ENCODE measurements around the gene SLF2.
A peak's percentile ranks its signal among the peaks of the same experiment; 100 is the strongest.

SLF2 gene

GRCh38 chr10:100983868-100984671 is 71.3 kb downstream of the SLF2 start:
- H3K79me2 ChIP-seq (ENCODE audit: insufficient read depth, low read length): peaks cover 15% of the 10 kb centered on the region
- no peaks in the 10 kb centered on the region for H3K9me3 ChIP-seq (ENCODE audit: low read length)
- no peak overlapping the region for H2AFZ ChIP-seq (ENCODE audit: low read length)
- no peak for TF ChIP-seq EZH2 (IDR thresholded peaks at IDR 0.05; ENCODE audit: borderline replicate concordance, low read length)
- TF ChIP-seq CTCF (IDR thresholded peaks at IDR 0.05; ENCODE audit: low read length): no peak
- no peaks in the 10 kb centered on the region for H3K27me3 ChIP-seq (ENCODE audit: insufficient read depth, low read length)
- no peak overlapping the region for H3K27ac ChIP-seq (ENCODE audit: low read depth, low read length, poor library complexity, severe bottlenecking)
- no peak overlapping the region for H3K4me3 ChIP-seq (ENCODE audit: low read depth, low read length, poor library complexity, severe bottlenecking)
- no peaks in the 10 kb centered on the region for H3K9me2 ChIP-seq (ENCODE audit: low read depth, low read length)
- no peak overlapping the region for H3K4me2 ChIP-seq (ENCODE audit: low read length)
- H3F3A ChIP-seq (ENCODE audit: insufficient read depth, low read length): no peaks in the 10 kb centered on the region
- peaks cover 16% of the 10 kb centered on the region for H3K4me1 ChIP-seq (ENCODE audit: insufficient read depth, low read length, severe bottlenecking)
- no peaks in the 10 kb centered on the region for H4K20me1 ChIP-seq (ENCODE audit: insufficient read depth, low read length)
- H3K9ac ChIP-seq (ENCODE audit: low read length): no peak overlapping the region
- peaks cover 5% of the 10 kb centered on the region; the same call in 1 of the 2 replicates for H3K36me3 ChIP-seq (ENCODE audit: insufficient read depth, low read length)

- H3K9ac ChIP-seq (ENCODE audit: low read length): no peak overlapping the region
- H2AFZ ChIP-seq (ENCODE audit: low read length): no peak overlapping the region
- H3K4me2 ChIP-seq (ENCODE audit: low read length): no peak overlapping the region
- peaks cover 16% of the 10 kb centered on the region for H3K4me1 ChIP-seq (ENCODE audit: insufficient read depth, low read length, severe bottlenecking)
- no peaks in the 10 kb centered on the region for H3K9me3 ChIP-seq (ENCODE audit: low read length)
- H3K27me3 ChIP-seq (ENCODE audit: insufficient read depth, low read length): no peaks in the 10 kb centered on the region
- H3K79me2 ChIP-seq (ENCODE audit: insufficient read depth, low read length): peaks cover 15% of the 10 kb centered on the region
- H3K27ac ChIP-seq (ENCODE audit: low read depth, low read length, poor library complexity, severe bottlenecking): no peak overlapping the region
- no peaks in the 10 kb centered on the region for H3K9me2 ChIP-seq (ENCODE audit: low read depth, low read length)
- peaks cover 12% of the 10 kb centered on the region for H3K36me3 ChIP-seq (ENCODE audit: insufficient read depth, low read length)
- no peaks in the 10 kb centered on the region for H3F3A ChIP-seq (ENCODE audit: insufficient read depth, low read length)
- no peaks in the 10 kb centered on the region for H4K20me1 ChIP-seq (ENCODE audit: insufficient read depth, low read length)
- no peak for TF ChIP-seq EZH2 (IDR thresholded peaks at IDR 0.05; ENCODE audit: borderline replicate concordance, low read length)
- no peak for TF ChIP-seq CTCF (IDR thresholded peaks at IDR 0.05; ENCODE audit: low read length)
- H3K4me3 ChIP-seq (ENCODE audit: low read depth, low read length, poor library complexity, severe bottlenecking): no peak overlapping the region
These were observed 72.0 kb downstream of the SLF2 start for GRCh38 chr10:100984672-100985177.

GRCh38 chr10:100985336-100985735 is 72.6 kb downstream of the SLF2 start:
- Histone ChIP-seq H3K9me2 (ENCODE audit: low read depth, low read length) (no peaks in the 10 kb centered on the region), H3K9ac (ENCODE audit: low read length) (no peak overlapping the region), H3K27ac (ENCODE audit: low read depth, low read length, poor library complexity, severe bottlenecking) (no peak overlapping the region), H3K4me2 (ENCODE audit: low read length) (peak overlapping the region; percentile 95; the same call in 1 of the 2 replicates), H3K9me3 (ENCODE audit: low read length) (no peaks in the 10 kb centered on the region), H4K20me1 (ENCODE audit: insufficient read depth, low read length) (no peaks in the 10 kb centered on the region), H3K79me2 (ENCODE audit: insufficient read depth, low read length) (peaks cover 15% of the 10 kb centered on the region), H3K27me3 (ENCODE audit: insufficient read depth, low read length) (no peaks in the 10 kb centered on the region), H3K4me1 (ENCODE audit: insufficient read depth, low read length, severe bottlenecking) (peaks cover 16% of the 10 kb centered on the region), H2AFZ (ENCODE audit: low read length) (no peak overlapping the region), H3K36me3 (ENCODE audit: insufficient read depth, low read length) (peaks cover 18% of the 10 kb centered on the region), H3K4me3 (ENCODE audit: low read depth, low read length, poor library complexity, severe bottlenecking) (no peak overlapping the region), H3F3A (ENCODE audit: insufficient read depth, low read length) (no peaks in the 10 kb centered on the region)
- no peak for TF ChIP-seq EZH2 (IDR thresholded peaks at IDR 0.05; ENCODE audit: borderline replicate concordance, low read length)
- TF ChIP-seq CTCF (IDR thresholded peaks at IDR 0.05; ENCODE audit: low read length): no peak
